Measurements from ENCODE around the gene RNF114. TPM values are rescaled to one million over a fixed set of nuclear protein-coding genes. Genes with fewer than 3 reads are reported as not detected.

Gene RNF114
- total RNA-seq, 1 experiment from 2014 or later: 88.1 TPM

GRCh38 chr20:49906101-49906604, 30.0 kb upstream of the RNF114 start:
- POLR2A ChIA-PET: no interaction called here
- H3K4me1 Mint-ChIP-seq: no peaks in the 10 kb centered on the region
- TF ChIP-seq ATF1 (CRISPR knock-in tag; IDR thresholded peaks at IDR 0.05) (no peak), ZSCAN18 (CRISPR knock-in tag; IDR thresholded peaks at IDR 0.05) (no peak), ZNF281 (CRISPR knock-in tag; IDR thresholded peaks at IDR 0.05) (no peak), TCF7 (CRISPR knock-in tag; IDR thresholded peaks at IDR 0.05; ENCODE audit: low read depth) (no peak), ZNF138 (CRISPR knock-in tag; conservative IDR thresholded peaks at IDR 0.05) (no peak), SOX15 (CRISPR knock-in tag; IDR thresholded peaks at IDR 0.05) (no peak), FOXP1 (CRISPR knock-in tag; IDR thresholded peaks at IDR 0.05; ENCODE audit: borderline replicate concordance) (no peak), CREM (CRISPR knock-in tag; IDR thresholded peaks at IDR 0.05) (no peak), ERG (CRISPR knock-in tag; IDR thresholded peaks at IDR 0.05) (no peak), ZBTB43 (CRISPR knock-in tag; IDR thresholded peaks at IDR 0.05) (no peak), ZMAT4 (CRISPR knock-in tag; IDR thresholded peaks at IDR 0.05) (no peak), ESRRA (CRISPR knock-in tag; IDR thresholded peaks at IDR 0.05; ENCODE audit: borderline replicate concordance) (no peak), PRRX2 (CRISPR knock-in tag; IDR thresholded peaks at IDR 0.05) (no peak), CBFB (CRISPR knock-in tag; IDR thresholded peaks at IDR 0.05; ENCODE audit: low read depth) (no peak), E2F1 (CRISPR knock-in tag; IDR thresholded peaks at IDR 0.05) (no peak), NFYB (CRISPR knock-in tag; conservative IDR thresholded peaks at IDR 0.05; ENCODE audit: low read depth) (no peak), IRF2 (CRISPR knock-in tag; IDR thresholded peaks at IDR 0.05; ENCODE audit: borderline replicate concordance, low read depth) (no peak)

GRCh38 chr20:49906615-49907154, 29.5 kb upstream of the RNF114 start:
- DNase-seq (ENCODE audit: low spot score) (no peak), ATAC-seq (no peak)
- CTCF ChIA-PET: interaction anchor here (0.9 to 2.3 kb wide), 2 partner anchors 19 to 29 kb away, joined by 4 to 8 read pairs; no protein-coding TSS in a partner anchor
- H3K36me3 Mint-ChIP-seq: peaks cover 22% of the 10 kb centered on the region
- no peak overlapping the region for H3K27ac Mint-ChIP-seq
- H3K4me1 Mint-ChIP-seq: no peaks in the 10 kb centered on the region
- H3K9me3 Mint-ChIP-seq: no peaks in the 10 kb centered on the region
- H3K4me3 Mint-ChIP-seq: no peak overlapping the region
- H3K27me3 Mint-ChIP-seq (ENCODE audit: low read depth): no peaks in the 10 kb centered on the region
- POLR2A ChIA-PET: no interaction called here
- no peak for TF ChIP-seq PRDM15 (CRISPR knock-in tag; IDR thresholded peaks at IDR 0.05)
- no peak for TF ChIP-seq CREB1 (CRISPR knock-in tag; IDR thresholded peaks at IDR 0.05)
- no peak for TF ChIP-seq SP1 (CRISPR knock-in tag; conservative IDR thresholded peaks at IDR 0.05)
- TF ChIP-seq RORB (CRISPR knock-in tag; IDR thresholded peaks at IDR 0.05): no peak
- no peak for TF ChIP-seq IRF2 (CRISPR knock-in tag; IDR thresholded peaks at IDR 0.05; ENCODE audit: borderline replicate concordance, low read depth)
- TF ChIP-seq CDX4 (CRISPR knock-in tag; IDR thresholded peaks at IDR 0.05; ENCODE audit: borderline replicate concordance): no peak
- no peak for TF ChIP-seq FOXJ3 (CRISPR knock-in tag; IDR thresholded peaks at IDR 0.05; ENCODE audit: borderline replicate concordance)

More at GRCh38 chr20:49906101-49906604, 30.0 kb upstream of the RNF114 start:
- no peak overlapping the region for H3K4me3 Mint-ChIP-seq
- H3K9me3 Mint-ChIP-seq: no peaks in the 10 kb centered on the region
- CTCF ChIA-PET: interaction anchor here (0.5 to 2.3 kb wide), 3 partner anchors 18 to 29 kb away, joined by 3 to 8 read pairs (median 4); no protein-coding TSS in a partner anchor
- no peak overlapping the region for H3K27ac Mint-ChIP-seq
- H3K27me3 Mint-ChIP-seq (ENCODE audit: low read depth): no peaks in the 10 kb centered on the region
- DNase-seq (ENCODE audit: low spot score) (no peak), ATAC-seq (no peak)
- peaks cover 22% of the 10 kb centered on the region for H3K36me3 Mint-ChIP-seq
